ENCODE results near the gene GPR31. TPM values are rescaled to one million over a fixed set of nuclear protein-coding genes. Genes with fewer than 3 reads are reported as not detected.

Gene GPR31
- total RNA-seq, 1 donor from 2014 or later, result not detected

DNA sequence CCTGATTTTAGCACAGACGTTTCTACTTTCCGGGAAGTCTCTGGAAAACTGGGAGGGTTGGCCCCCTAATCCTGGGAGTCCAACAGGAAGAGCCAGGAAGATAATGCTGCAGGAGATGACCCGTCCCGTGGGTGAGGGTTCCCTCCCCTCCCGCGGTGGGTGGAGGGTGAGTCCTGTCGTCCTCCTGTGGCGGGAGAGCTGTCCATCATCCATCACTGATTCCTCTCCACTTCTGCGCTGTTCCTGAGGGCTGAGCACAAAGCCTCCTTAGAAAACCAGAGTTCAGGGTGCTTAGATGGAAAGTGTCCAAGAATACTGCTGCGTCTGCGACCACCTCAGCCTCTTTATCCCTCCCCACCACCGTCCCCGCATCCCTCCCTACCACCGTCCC is 40.9 kb downstream of the GPR31 start:
- Mint-ChIP-seq H3K27me3 (ENCODE audit: unreplicated experiment) (peaks cover 3% of the 10 kb centered on the region), H3K4me1 (ENCODE audit: unreplicated experiment) (peaks cover 8% of the 10 kb centered on the region), H3K27ac (ENCODE audit: unreplicated experiment) (no peak overlapping the region), H3K36me3 (ENCODE audit: low read depth, unreplicated experiment) (no peaks in the 10 kb centered on the region), H3K4me3 (ENCODE audit: unreplicated experiment) (no peak overlapping the region), H3K9me3 (ENCODE audit: unreplicated experiment) (no peaks in the 10 kb centered on the region)
- TF ChIP-seq, protein P1, sequence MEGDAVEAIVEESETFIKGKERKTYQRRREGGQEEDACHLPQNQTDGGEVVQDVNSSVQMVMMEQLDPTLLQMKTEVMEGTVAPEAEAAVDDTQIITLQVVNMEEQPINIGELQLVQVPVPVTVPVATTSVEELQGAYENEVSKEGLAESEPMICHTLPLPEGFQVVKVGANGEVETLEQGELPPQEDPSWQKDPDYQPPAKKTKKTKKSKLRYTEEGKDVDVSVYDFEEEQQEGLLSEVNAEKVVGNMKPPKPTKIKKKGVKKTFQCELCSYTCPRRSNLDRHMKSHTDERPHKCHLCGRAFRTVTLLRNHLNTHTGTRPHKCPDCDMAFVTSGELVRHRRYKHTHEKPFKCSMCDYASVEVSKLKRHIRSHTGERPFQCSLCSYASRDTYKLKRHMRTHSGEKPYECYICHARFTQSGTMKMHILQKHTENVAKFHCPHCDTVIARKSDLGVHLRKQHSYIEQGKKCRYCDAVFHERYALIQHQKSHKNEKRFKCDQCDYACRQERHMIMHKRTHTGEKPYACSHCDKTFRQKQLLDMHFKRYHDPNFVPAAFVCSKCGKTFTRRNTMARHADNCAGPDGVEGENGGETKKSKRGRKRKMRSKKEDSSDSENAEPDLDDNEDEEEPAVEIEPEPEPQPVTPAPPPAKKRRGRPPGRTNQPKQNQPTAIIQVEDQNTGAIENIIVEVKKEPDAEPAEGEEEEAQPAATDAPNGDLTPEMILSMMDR (IDR thresholded peaks at IDR 0.05; ENCODE audit: unreplicated experiment), result no peak
- DNase-seq (ENCODE audit: low spot score), result no peak

DNA sequence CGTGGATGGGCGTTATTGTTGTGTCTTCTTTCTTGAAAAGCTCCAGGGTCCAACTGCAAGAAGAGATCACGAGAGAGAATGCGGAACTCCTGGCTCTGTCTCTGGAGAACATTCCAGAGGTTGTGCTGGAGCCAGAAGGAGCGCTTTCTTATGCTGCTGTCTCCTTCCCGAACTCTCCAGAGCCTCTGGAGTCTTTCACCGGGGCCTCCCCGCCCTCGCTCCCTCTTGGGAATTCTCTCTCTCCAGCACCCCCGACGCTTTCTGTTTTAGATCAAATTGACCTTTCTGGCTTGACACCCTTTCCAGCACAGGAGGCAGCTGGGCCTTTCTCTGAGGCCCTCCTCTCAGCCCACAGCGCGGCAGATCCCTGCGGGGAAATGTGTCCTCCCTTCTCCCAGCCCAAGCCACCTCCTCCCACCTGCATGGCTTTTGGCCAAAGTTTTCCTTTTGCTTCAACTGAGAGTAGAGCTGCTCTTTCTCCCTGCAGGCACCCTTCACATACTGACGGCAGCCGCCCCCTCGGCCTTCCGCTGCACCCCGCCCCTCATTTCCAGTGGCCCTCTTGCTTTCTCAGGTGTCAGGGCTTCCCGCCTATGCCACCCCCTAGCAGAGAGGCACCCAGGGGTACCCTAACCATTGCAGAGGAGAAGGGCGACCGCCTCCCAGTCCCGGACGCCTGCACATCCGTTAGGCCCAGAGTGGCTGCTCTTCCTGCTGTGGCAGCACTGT is 41.5 kb downstream of the GPR31 start:
- Mint-ChIP-seq H3K9me3 (ENCODE audit: unreplicated experiment) (no peaks in the 10 kb centered on the region), H3K36me3 (ENCODE audit: low read depth, unreplicated experiment) (no peaks in the 10 kb centered on the region), H3K4me1 (ENCODE audit: unreplicated experiment) (peaks cover 3% of the 10 kb centered on the region), H3K27ac (ENCODE audit: unreplicated experiment) (no peak overlapping the region), H3K27me3 (ENCODE audit: unreplicated experiment) (peaks cover 3% of the 10 kb centered on the region), H3K4me3 (ENCODE audit: unreplicated experiment) (no peak overlapping the region)
- DNase-seq (ENCODE audit: low spot score), result no peak
- TF ChIP-seq, protein P1 (IDR thresholded peaks at IDR 0.05; ENCODE audit: unreplicated experiment), result no peak

DNA sequence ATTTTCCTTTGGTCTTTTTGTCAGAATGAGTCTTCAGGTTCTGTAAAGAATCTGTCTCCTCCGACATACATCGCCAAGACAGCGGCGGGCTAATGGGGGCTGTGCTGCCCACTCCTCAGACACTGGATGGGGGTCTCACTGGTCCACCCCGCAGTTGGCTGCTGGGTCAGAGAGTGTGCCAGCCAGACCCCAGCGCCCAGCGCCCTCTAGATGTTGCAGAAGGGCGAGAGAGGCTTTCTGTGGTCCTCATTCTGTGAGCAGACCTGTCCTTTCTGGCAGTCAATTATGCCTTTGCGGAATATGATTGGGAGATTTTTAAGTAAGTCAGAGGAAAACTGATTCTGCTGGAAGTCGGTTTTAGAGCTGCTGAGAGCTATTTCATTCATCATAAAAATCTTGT is 42.7 kb downstream of the GPR31 start:
- H3K27me3 Mint-ChIP-seq (ENCODE audit: unreplicated experiment), result peaks cover 3% of the 10 kb centered on the region
- no peak overlapping the region for H3K27ac Mint-ChIP-seq (ENCODE audit: unreplicated experiment)
- no peaks in the 10 kb centered on the region for H3K36me3 Mint-ChIP-seq (ENCODE audit: low read depth, unreplicated experiment)
- H3K4me1 Mint-ChIP-seq (ENCODE audit: unreplicated experiment), result no peaks in the 10 kb centered on the region
- DNase-seq (ENCODE audit: low spot score), result peak; percentile 9
- H3K9me3 Mint-ChIP-seq (ENCODE audit: unreplicated experiment), result no peaks in the 10 kb centered on the region
- TF ChIP-seq, protein P1 (IDR thresholded peaks at IDR 0.05; ENCODE audit: unreplicated experiment), result no peak
- no peak overlapping the region for H3K4me3 Mint-ChIP-seq (ENCODE audit: unreplicated experiment)

DNA sequence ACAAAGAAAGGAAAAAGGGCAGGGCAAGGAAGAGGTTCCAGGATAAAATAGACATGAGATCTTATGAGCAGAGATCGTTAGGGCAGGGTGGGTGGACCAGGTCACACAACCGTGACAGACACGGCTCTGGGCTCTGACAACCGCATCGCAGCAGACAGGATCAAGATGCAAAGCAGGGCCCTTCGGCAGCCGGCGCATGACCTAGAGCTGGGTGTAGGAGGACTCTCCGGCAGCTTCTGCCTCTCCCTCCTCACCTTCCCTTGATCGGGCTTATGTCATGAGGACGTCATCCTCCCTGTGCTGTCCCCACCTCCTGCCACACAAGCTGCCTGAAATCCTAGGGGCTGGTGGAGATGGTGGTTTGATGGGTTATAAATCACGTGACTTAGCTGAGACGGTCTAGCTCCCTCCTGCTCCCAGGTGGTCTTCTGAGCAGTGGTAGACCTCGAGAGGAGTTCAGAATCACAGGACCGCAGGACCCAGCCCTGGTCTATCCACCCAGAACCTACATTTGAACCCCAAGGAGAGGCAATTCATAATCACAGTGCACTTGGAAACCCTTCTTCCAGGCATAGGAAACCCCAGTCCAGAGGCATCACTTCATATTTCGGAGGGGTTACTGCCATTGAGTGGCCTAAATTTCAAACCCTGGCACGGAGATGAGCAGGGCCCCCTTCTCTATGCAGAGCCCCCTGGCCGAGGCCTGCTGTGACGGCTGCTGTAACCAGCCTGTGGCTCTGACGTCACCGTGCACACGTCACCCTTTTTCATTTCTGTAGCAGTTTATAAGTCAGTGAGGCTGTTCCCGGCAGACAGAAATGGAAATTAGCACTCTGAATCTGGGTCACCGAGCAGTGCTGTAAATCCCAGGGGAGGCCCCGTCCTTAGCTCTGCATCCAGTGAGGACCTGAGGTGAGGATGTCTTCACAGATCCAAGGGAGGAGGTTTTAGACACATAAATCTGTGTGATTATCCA is 43.6 kb downstream of the GPR31 start:
- no peaks in the 10 kb centered on the region for H3K36me3 Mint-ChIP-seq (ENCODE audit: low read depth, unreplicated experiment)
- no peak overlapping the region for H3K4me3 Mint-ChIP-seq (ENCODE audit: unreplicated experiment)
- no peaks in the 10 kb centered on the region for H3K9me3 Mint-ChIP-seq (ENCODE audit: unreplicated experiment)
- no peak overlapping the region for H3K27ac Mint-ChIP-seq (ENCODE audit: unreplicated experiment)
- TF ChIP-seq, protein P1 (IDR thresholded peaks at IDR 0.05; ENCODE audit: unreplicated experiment), result no peak
- H3K27me3 Mint-ChIP-seq (ENCODE audit: unreplicated experiment), result peaks cover 3% of the 10 kb centered on the region
- no peaks in the 10 kb centered on the region for H3K4me1 Mint-ChIP-seq (ENCODE audit: unreplicated experiment)
- DNase-seq (ENCODE audit: low spot score), result no peak

All from endothelial cell (in vitro differentiated cells).